ENCODE results near the gene TMEM63A.
A peak's percentile ranks its signal among the peaks of the same experiment; 100 is the strongest.

TMEM63A gene

GRCh38 chr1:225878282-225878681 lies 3.9 kb downstream of the TMEM63A start:
- no peak overlapping the region for H3K4me3 ChIP-seq (replicated peaks; ENCODE audit: low read depth, low read length)
- no peak for DNase-seq (ENCODE audit: low read depth)
- TF ChIP-seq, protein P1, sequence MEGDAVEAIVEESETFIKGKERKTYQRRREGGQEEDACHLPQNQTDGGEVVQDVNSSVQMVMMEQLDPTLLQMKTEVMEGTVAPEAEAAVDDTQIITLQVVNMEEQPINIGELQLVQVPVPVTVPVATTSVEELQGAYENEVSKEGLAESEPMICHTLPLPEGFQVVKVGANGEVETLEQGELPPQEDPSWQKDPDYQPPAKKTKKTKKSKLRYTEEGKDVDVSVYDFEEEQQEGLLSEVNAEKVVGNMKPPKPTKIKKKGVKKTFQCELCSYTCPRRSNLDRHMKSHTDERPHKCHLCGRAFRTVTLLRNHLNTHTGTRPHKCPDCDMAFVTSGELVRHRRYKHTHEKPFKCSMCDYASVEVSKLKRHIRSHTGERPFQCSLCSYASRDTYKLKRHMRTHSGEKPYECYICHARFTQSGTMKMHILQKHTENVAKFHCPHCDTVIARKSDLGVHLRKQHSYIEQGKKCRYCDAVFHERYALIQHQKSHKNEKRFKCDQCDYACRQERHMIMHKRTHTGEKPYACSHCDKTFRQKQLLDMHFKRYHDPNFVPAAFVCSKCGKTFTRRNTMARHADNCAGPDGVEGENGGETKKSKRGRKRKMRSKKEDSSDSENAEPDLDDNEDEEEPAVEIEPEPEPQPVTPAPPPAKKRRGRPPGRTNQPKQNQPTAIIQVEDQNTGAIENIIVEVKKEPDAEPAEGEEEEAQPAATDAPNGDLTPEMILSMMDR (IDR thresholded peaks at IDR 0.05; ENCODE audit: low read length, missing control alignments) = no peak

GRCh38 chr1:225877580-225877979 lies 4.6 kb downstream of the TMEM63A start:
- DNase-seq (ENCODE audit: low read depth) = peak; percentile 59
- no peak overlapping the region for H3K4me3 ChIP-seq (replicated peaks; ENCODE audit: low read depth, low read length)
- TF ChIP-seq, protein P1 (IDR thresholded peaks at IDR 0.05; ENCODE audit: low read length, missing control alignments) = peak; percentile 64

- no peak overlapping the region for H3K4me3 ChIP-seq (replicated peaks; ENCODE audit: low read depth, low read length)
- DNase-seq (ENCODE audit: low read depth) = no peak
- TF ChIP-seq, protein P1 (IDR thresholded peaks at IDR 0.05; ENCODE audit: low read length, missing control alignments) = no peak
Observed at GRCh38 chr1:225876900-225877510, 5.2 kb downstream of the TMEM63A start.

GRCh38 chr1:225875044-225875815 lies 7.0 kb downstream of the TMEM63A start:
- no peak for DNase-seq (ENCODE audit: low read depth)

GRCh38 chr1:225874431-225874830 lies 7.7 kb downstream of the TMEM63A start:
- TF ChIP-seq, protein P1 (IDR thresholded peaks at IDR 0.05; ENCODE audit: low read length, missing control alignments) = no peak
- DNase-seq (ENCODE audit: low read depth) = no peak
- no peak overlapping the region for H3K4me3 ChIP-seq (replicated peaks; ENCODE audit: low read depth, low read length)

More at GRCh38 chr1:225875044-225875815, 7.0 kb downstream of the TMEM63A start:
- TF ChIP-seq, protein P1 (IDR thresholded peaks at IDR 0.05; ENCODE audit: low read length, missing control alignments) = no peak
- no peak overlapping the region for H3K4me3 ChIP-seq (replicated peaks; ENCODE audit: low read depth, low read length)

- TF ChIP-seq, protein P1 (IDR thresholded peaks at IDR 0.05; ENCODE audit: low read length, missing control alignments) = no peak
- H3K4me3 ChIP-seq (replicated peaks; ENCODE audit: low read depth, low read length) = no peak overlapping the region
- no peak for DNase-seq (ENCODE audit: low read depth)
Observed at GRCh38 chr1:225873281-225873850, 8.8 kb downstream of the TMEM63A start.

Measured in fibroblast of pulmonary artery (primary cell).